ENCODE measurements around the gene DIO3. TPM values are rescaled to one million over a fixed set of nuclear protein-coding genes. Genes with fewer than 3 reads are reported as not detected.

DIO3 gene
- total RNA-seq, 1 donor from 2014 or later = 0.13 TPM

- Histone ChIP-seq H3K4me3 (ENCODE audit: low read depth, low read length) (no peak overlapping the region), H3K36me3 (ENCODE audit: control insufficient read depth, insufficient read depth, low read length) (no peaks in the 10 kb centered on the region), H3K27me3 (ENCODE audit: control insufficient read depth, insufficient read depth, low read length) (peaks cover 2% of the 10 kb centered on the region)
- DNase-seq (ENCODE audit: low read depth) = no peak
- no peak for TF ChIP-seq CTCF (IDR thresholded peaks at IDR 0.05; ENCODE audit: insufficient read depth, low read length, poor library complexity, severe bottlenecking)
Observed at GRCh38 chr14:101535701-101536207, 25.5 kb upstream of the DIO3 start.

DNA sequence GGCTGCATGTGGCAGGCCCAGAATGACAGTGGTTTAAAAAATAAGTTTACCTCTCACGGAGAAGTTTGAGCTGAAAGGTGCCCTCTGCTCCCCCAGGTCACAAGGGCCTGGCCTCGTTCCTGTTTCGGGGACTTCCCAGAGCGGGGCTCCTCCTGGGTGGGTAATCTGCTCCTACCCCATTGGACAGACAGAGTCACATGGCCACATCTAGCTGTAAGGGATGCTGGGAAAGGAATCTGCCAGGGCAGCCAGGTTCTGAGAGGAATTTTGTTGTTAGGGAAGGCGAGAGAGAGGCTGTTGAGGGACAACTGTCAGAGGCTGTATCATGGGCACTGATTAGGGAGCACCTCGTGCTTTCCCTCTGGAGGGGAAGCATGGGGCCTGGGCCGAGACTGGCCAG, 24.0 kb upstream of the DIO3 start:
- TF ChIP-seq CTCF (IDR thresholded peaks at IDR 0.05; ENCODE audit: insufficient read depth, low read length, poor library complexity, severe bottlenecking) = no peak
- no peak for DNase-seq (ENCODE audit: low read depth)
- peaks cover 2% of the 10 kb centered on the region for H3K27me3 ChIP-seq (ENCODE audit: control insufficient read depth, insufficient read depth, low read length)

DNA sequence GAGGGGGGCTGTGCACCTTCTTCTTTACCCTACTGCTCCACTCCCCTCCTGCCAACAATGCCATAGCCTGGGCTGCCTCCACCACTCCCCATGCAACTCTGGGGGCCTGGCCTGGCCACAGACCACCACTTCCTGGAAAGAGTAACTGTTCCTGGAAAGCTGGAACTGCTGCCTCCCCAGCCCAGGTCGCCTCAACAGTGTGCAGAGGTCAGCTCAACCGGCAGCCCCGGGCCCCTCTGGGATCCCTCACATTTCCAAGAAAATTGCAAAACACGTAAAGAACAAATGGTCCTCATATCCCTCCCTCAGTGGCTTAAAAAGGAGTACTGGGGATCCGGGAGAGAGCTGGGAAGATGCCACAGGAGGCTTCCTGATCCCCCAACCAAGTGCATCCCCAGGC, 22.4 kb upstream of the DIO3 start:
- no peak for TF ChIP-seq CTCF (IDR thresholded peaks at IDR 0.05; ENCODE audit: insufficient read depth, low read length, poor library complexity, severe bottlenecking)
- Histone ChIP-seq H3K27me3 (ENCODE audit: control insufficient read depth, insufficient read depth, low read length) (peaks cover 2% of the 10 kb centered on the region), H3K4me3 (ENCODE audit: low read depth, low read length) (no peak overlapping the region), H3K36me3 (ENCODE audit: control insufficient read depth, insufficient read depth, low read length) (no peaks in the 10 kb centered on the region)
- DNase-seq (ENCODE audit: low read depth) = no peak

More for the DNA sequence above, 24.0 kb upstream of the DIO3 start:
- Histone ChIP-seq H3K36me3 (ENCODE audit: control insufficient read depth, insufficient read depth, low read length) (no peaks in the 10 kb centered on the region), H3K4me3 (ENCODE audit: low read depth, low read length) (no peak overlapping the region)

- no peak for DNase-seq (ENCODE audit: low read depth)
- H3K4me3 ChIP-seq (ENCODE audit: low read depth, low read length) = no peak overlapping the region
- peaks cover 2% of the 10 kb centered on the region for H3K27me3 ChIP-seq (ENCODE audit: control insufficient read depth, insufficient read depth, low read length)
- TF ChIP-seq CTCF (IDR thresholded peaks at IDR 0.05; ENCODE audit: insufficient read depth, low read length, poor library complexity, severe bottlenecking) = no peak
- H3K36me3 ChIP-seq (ENCODE audit: control insufficient read depth, insufficient read depth, low read length) = no peaks in the 10 kb centered on the region
Observed at GRCh38 chr14:101539880-101540279, 21.4 kb upstream of the DIO3 start.

GRCh38 chr14:101540481-101541462, 20.5 kb upstream of the DIO3 start:
- H3K4me3 ChIP-seq (ENCODE audit: low read depth, low read length) = no peak overlapping the region
- DNase-seq (ENCODE audit: low read depth) = no peak
- no peak for TF ChIP-seq CTCF (IDR thresholded peaks at IDR 0.05; ENCODE audit: insufficient read depth, low read length, poor library complexity, severe bottlenecking)

More at GRCh38 chr14:101540481-101541462, 20.5 kb upstream of the DIO3 start:
- Histone ChIP-seq H3K27me3 (ENCODE audit: control insufficient read depth, insufficient read depth, low read length) (peaks cover 2% of the 10 kb centered on the region), H3K36me3 (ENCODE audit: control insufficient read depth, insufficient read depth, low read length) (no peaks in the 10 kb centered on the region)
